Heart right ventricle (tissue), 16 donors: ENCODE data around the gene PLD1. TPM values are rescaled to one million over a fixed set of nuclear protein-coding genes. Genes with fewer than 3 reads are reported as not detected.
A peak's percentile ranks its signal among the peaks of the same experiment; 100 is the strongest.
"Not testable (repeated sequence)": the region's sequence is repeated elsewhere in the genome, so short reads cannot be mapped to it uniquely, and the experiment has no call there.

ENCODE experiments used
- ATAC-seq, 8 donors: fragments of 200-7000 bp; cut with Tn5 transposase; one replicate each; pipeline ENCODE4 v1.9.1; 2020; ENCODE audit warnings: mild to moderate bottlenecking in 8 of 8, moderate library complexity in 8 of 8, moderate number of reproducible peaks in 1 of 8
- DNase-seq, 2 donors: peaks; one replicate each; pipeline ENCODE4 v3.0.0-alpha.2; 2020
- H3K27ac ChIP-seq, 10 donors: fragments of 200-600 bp; sonication (generic) in 2 of 10; one replicate each; pipeline versions ENCODE4 v1.5.0 to v1.8.0; 2020 to 2022; ENCODE audit warnings: mild to moderate bottlenecking in 3 of 10
- H3K27me3 ChIP-seq, 7 donors: fragments of 200-600 bp; one replicate each; pipeline ENCODE4 v1.8.0; 2021 to 2022; ENCODE audit warnings: mild to moderate bottlenecking in 2 of 7
- H3K36me3 ChIP-seq, 9 donors: fragments of 200-600 bp; sonication (generic) in 1 of 9; one replicate each; pipeline versions ENCODE4 v1.5.0 to v1.8.0; 2020 to 2022; ENCODE audit warnings: mild to moderate bottlenecking in 2 of 9
- H3K4me1 ChIP-seq, 9 donors: fragments of 200-600 bp; sonication (generic) in 1 of 9; one replicate each; pipeline versions ENCODE4 v1.5.0 to v1.8.0; 2020 to 2022; ENCODE audit warnings: mild to moderate bottlenecking in 4 of 9
- H3K4me3 ChIP-seq, 10 donors: fragments of 200-600 bp; sonication (generic) in 2 of 10; one replicate each; pipeline versions ENCODE4 v1.5.0 to v1.8.0; 2020 to 2022; ENCODE audit warnings: mild to moderate bottlenecking in 7 of 10, moderate library complexity in 2 of 10
- H3K9me3 ChIP-seq, 11 donors: fragments of 200-600 bp in 10 of 11; sonication (generic) in 2 of 11; one replicate each; pipeline versions ENCODE4 v1.5.0 to v1.8.0; 2013 to 2022; ENCODE audit warnings: mild to moderate bottlenecking in 2 of 11, control low read depth in 1 of 11, moderate library complexity in 1 of 11
- WGBS, 2 donors: extraction: QIAGEN DNeasy Blood & Tissue Kit; methylation state at CpG; one replicate each; pipeline ENCODE4 v1.1.7; 2013; ENCODE audit warnings: inconsistent platforms in 1 of 2; 5-methylcytosine and 5-hydroxymethylcytosine counted together
- intact Hi-C, 10 donors: fragments of 100-400 bp; cut with DNase I; formaldehyde crosslinking; loops; one replicate each; pipeline versions ENCODE4 v1.11.1 to v1.14.2; 2022
- polyA plus RNA-seq, 2 donors: library from polyadenylated mRNA; stranded (reverse); fragments of 200-250 nt; gene quantifications; one replicate each; pipeline ENCODE4 v1.2.3, GENCODE V29; 2013
- total RNA-seq, 10 donors: library from RNA; stranded (reverse); fragmentation: NEBNext Ultra II Directional in 3 of 10; extraction: Animal tissue kit (Norgen Biotek cat#: 25700) in 3 of 10; gene quantifications; one replicate each; pipeline versions ENCODE4 v1.2.1 to v1.2.4, GENCODE V29; 2021 to 2023
- TF ChIP-seq, protein P1 (sequence below), 9 donors: fragments of 200-600 bp; sonication (generic) in 2 of 9; IDR thresholded peaks; one replicate each; pipeline versions ENCODE4 v1.5.0 to v1.8.0; 2021 to 2022; ENCODE audit warnings: antibody characterized with exemption in 9 of 9, mild to moderate bottlenecking in 5 of 9, moderate library complexity in 1 of 9
- donor health status: Arrhythmogenic right ventricular cardiomyopathy.
- donor health status: ischemic (EF 13 %, LVEDD 7.1; RV severe dilation, severe dysfunction).
- donor health status: healthy with polysubstance abuse.
- donor health status: DM: no; HTN: yes; CAD: no.
- donor health status: DM: no; HTN: no; CAD: no.
- donor health status: ischemic (EF 25% LVEDD 6.9; RV normal size, moderate dysfunction).
- donor health status: ischemic (EF 25% LVEDD 5.7; RV mildly dilated, moderate dysfunction).
- donor health status: healthy.
- donor health status: DM: yes; HTN: yes; CAD: no.
- donor health status: Ischemic cardiomyopathy.
- donor health status: ischemic (EF 35%, LVEDD 5.7; RV mildly dilated, moderate dysfunction).
- donor health status: nonischemic (EF 11% LVEDD 7.7; RV severe dilation, severe dysfunction).
- donor health status: DM: yes; HTN: yes; CAD: no.
- donor health status: PGD.
- donor health status: ischemic (EF 29% LVEDD 5.4; RV normal size, mild dysfunction).
- donor health status: nonischemic (EF 23%, LVEDD 6.1; RV moderate dilation, normal function).

PLD1 gene
- total and polyA plus RNA-seq, 12 donors = 10.5 to 83.3 (median 62.9) TPM

DNA sequence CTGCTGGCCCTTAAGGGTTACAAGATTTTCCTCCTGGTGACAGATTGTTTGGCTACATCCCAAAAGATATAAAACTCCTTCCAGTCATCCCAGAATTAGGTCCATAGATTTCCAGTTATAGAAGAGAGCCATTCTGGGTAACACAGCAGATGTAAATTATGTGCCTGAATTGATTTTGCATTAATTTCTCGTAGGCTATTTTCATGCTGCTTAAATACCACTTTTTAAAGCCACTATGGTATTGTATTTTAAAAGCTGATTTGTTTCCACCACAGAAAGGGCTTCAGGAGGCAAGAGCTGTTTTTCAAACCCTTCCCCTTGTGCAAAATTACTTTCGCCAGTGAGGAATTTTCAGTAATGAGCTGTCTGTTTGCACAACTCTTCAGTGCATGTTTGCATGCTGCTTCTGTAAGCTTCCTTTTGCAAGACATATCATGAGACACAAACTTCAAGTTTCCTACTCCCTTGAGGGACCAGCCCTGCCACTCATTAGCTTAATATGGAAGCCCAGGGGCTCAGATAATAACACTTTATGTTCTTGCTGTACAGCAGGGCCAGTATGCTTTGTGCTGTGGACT lies 244.7 kb downstream of the PLD1 start:
- intact Hi-C loops = loop anchor here (2.0 to 10.0 kb wide), 17 partner anchors 101 to 605 kb away; partner anchors contain the start of gene TNIK (in 1 of the 10)
- no peak for DNase-seq
- peak in 1 of 8 donors; percentile 35 for ATAC-seq
- Histone ChIP-seq H3K27ac (peak overlapping the region in 2 of 10 donors; percentile 37 to 60), H3K4me3 (no peak overlapping the region), H3K9me3 (no peaks in the 10 kb centered on the region), H3K36me3 (no peaks in the 10 kb centered on the region), H3K4me1 (peaks cover 2 to 27% (median 11%) of the 10 kb centered on the region in 9 donors), H3K27me3 (no peaks in the 10 kb centered on the region)
- WGBS, 2 donors = 57 to 64% methylated on average over 2 of the region's 2 CpGs
- TF ChIP-seq, protein P1, sequence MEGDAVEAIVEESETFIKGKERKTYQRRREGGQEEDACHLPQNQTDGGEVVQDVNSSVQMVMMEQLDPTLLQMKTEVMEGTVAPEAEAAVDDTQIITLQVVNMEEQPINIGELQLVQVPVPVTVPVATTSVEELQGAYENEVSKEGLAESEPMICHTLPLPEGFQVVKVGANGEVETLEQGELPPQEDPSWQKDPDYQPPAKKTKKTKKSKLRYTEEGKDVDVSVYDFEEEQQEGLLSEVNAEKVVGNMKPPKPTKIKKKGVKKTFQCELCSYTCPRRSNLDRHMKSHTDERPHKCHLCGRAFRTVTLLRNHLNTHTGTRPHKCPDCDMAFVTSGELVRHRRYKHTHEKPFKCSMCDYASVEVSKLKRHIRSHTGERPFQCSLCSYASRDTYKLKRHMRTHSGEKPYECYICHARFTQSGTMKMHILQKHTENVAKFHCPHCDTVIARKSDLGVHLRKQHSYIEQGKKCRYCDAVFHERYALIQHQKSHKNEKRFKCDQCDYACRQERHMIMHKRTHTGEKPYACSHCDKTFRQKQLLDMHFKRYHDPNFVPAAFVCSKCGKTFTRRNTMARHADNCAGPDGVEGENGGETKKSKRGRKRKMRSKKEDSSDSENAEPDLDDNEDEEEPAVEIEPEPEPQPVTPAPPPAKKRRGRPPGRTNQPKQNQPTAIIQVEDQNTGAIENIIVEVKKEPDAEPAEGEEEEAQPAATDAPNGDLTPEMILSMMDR (IDR thresholded peaks at IDR 0.05) = no peak

DNA sequence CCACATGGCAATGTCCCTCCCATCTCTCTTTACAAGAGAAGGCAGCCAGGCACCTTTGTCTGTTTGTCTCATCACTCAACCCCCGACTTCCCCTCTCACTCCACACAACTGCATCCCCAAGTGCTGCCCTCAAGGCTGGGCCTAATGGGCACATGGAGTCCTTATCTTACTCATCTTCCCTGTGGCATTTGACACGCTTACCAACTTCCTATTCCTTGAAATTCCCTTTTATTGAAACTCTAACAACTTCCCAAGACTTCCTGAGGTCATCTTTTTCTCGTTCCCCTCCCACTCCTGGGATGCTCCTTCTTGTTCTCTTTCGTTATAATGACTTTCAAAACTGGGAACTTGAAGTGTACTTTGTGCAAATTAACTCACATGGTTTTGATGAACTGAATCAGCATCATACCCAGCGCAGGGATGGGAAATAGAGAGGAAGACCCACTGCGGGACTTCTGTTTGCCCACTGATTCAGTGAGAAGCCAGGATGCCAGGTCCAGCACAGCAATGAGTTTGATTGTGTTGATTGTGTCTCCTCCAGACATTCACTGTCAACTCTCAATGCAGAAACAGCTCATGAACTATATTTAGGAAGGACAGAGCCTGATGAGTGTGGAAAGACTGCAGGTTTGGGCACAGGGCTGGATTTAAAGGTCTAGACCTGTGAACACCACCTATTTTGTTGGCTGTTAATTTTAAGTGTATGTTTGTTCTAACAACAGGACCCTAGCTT lies 245.4 kb downstream of the PLD1 start:
- TF ChIP-seq, protein P1 (IDR thresholded peaks at IDR 0.05) = no peak
- H3K27ac ChIP-seq = peak overlapping the region in 3 of 10 donors; percentile 23 to 60 (median 37)
- peak; percentile 42 to 84 (median 76) for ATAC-seq
- WGBS, 2 donors = 57 to 59% methylated on average over 6 of the region's 6 CpGs
- no peaks in the 10 kb centered on the region for H3K27me3 ChIP-seq
- H3K4me3 ChIP-seq = no peak overlapping the region
- no peaks in the 10 kb centered on the region for H3K9me3 ChIP-seq
- peaks cover 2 to 27% (median 11%) of the 10 kb centered on the region in 9 donors for H3K4me1 ChIP-seq
- DNase-seq = no peak
- no peaks in the 10 kb centered on the region for H3K36me3 ChIP-seq
- intact Hi-C loops = loop anchor here (2.0 to 10.0 kb wide), 15 partner anchors 100 to 603 kb away; partner anchors contain the start of gene TNIK (in 1 of the 10)

DNA sequence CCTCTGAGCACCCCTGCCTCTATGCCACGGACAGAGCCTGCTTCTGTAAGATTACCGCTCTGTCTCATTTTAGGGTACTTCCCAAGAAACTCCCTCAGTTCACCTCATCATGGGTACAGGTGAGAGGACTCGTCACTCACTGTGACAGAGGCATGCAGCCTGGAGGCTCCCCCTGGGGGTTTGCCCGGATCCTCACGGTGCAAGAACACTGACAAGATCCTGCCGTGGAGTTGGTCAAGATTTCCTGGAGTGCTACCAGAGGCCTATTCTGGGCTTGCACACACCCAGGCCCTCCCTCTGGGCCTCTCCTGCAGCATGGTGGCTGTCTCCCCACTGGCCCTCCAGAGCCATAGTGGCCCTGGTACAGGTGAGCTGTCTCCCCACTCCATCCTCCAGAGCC lies 247.0 kb downstream of the PLD1 start:
- intact Hi-C loops = loop anchor here in 7 of 10 donors (5.0 to 10.0 kb wide), 9 partner anchors 98 to 601 kb away; partner anchors contain the start of gene TNIK (in 1 of the 7)
- no peak overlapping the region for H3K4me3 ChIP-seq
- ATAC-seq = peak in 7 of 8 donors; percentile 36 to 74 (median 66)
- no peaks in the 10 kb centered on the region for H3K27me3 ChIP-seq
- no peaks in the 10 kb centered on the region for H3K9me3 ChIP-seq
- TF ChIP-seq, protein P1 (IDR thresholded peaks at IDR 0.05) = peak in 3 of 9 donors; percentile 12 to 18 (median 13)
- no peaks in the 10 kb centered on the region for H3K36me3 ChIP-seq
- H3K4me1 ChIP-seq = peaks cover 2 to 27% (median 11%) of the 10 kb centered on the region in 9 donors
- H3K27ac ChIP-seq = no peak overlapping the region
- WGBS, 2 donors = 68 to 70% methylated on average over 6 of the region's 6 CpGs
- peak in 1 of 2 donors; percentile 17 for DNase-seq

GRCh38 chr3:171562459-171562858 lies 247.8 kb downstream of the PLD1 start:
- not testable (repeated sequence) for H3K27ac ChIP-seq, DNase-seq, ATAC-seq, H3K27me3 ChIP-seq, H3K4me3 ChIP-seq, H3K9me3 ChIP-seq, H3K36me3 ChIP-seq
- intact Hi-C loops = loop anchor here in 7 of 10 donors (5.0 to 10.0 kb wide), 9 partner anchors 98 to 600 kb away; partner anchors contain the start of gene TNIK (in 1 of the 7)
- H3K4me1 ChIP-seq = peaks cover 2 to 30% (median 11%) of the 10 kb centered on the region in 9 donors
- 80 to 89% methylated on average over 1 of the region's 1 CpG for WGBS, 2 donors
